Endodermal cell (in vitro differentiated cells): ENCODE measurements around the gene TBCA. TPM values are rescaled to one million over a fixed set of nuclear protein-coding genes. Genes with fewer than 3 reads are reported as not detected.

Experiments
- DNase-seq: peaks from one replicate; pipeline ENCODE4 v3.0.0-alpha.2; 2017
- H3K27ac ChIP-seq: 2 replicates; pipeline ENCODE4 v1.5.1; 2013; ENCODE audit warnings: mild to moderate bottlenecking, low read depth, low read length, moderate library complexity
- H3K27me3 ChIP-seq: 2 replicates; pipeline ENCODE4 v1.6.1; 2013; ENCODE audit warnings: mild to moderate bottlenecking, low read length, moderate library complexity; ENCODE audit not compliant: insufficient read depth, control insufficient read depth, poor library complexity, severe bottlenecking
- H3K36me3 ChIP-seq: 2 replicates; pipeline ENCODE4 v1.7.0; 2013; ENCODE audit warnings: mild to moderate bottlenecking, low read length, moderate library complexity; ENCODE audit not compliant: control insufficient read depth, insufficient read depth
- H3K4me1 ChIP-seq: one replicate; pipeline ENCODE4 v1.7.0; 2013; ENCODE audit warnings: low read length; ENCODE audit not compliant: control insufficient read depth, insufficient read depth
- H3K4me3 ChIP-seq: 2 replicates; pipeline ENCODE4 v1.5.1; 2013; ENCODE audit warnings: mild to moderate bottlenecking, low read length, moderate library complexity
- H3K9ac ChIP-seq: 2 replicates; pipeline ENCODE4 v1.6.1; 2013; ENCODE audit warnings: mild to moderate bottlenecking, low read length, moderate library complexity; ENCODE audit not compliant: poor library complexity, severe bottlenecking; ENCODE audit errors: extremely low read depth
- H3K9me3 ChIP-seq: 2 replicates; pipeline ENCODE4 v1.6.1; 2013; ENCODE audit warnings: mild to moderate bottlenecking, low read length, moderate library complexity; ENCODE audit not compliant: control insufficient read depth
- H3K27ac Mint-ChIP-seq: 2 replicates; pipeline ENCODE4 v1.8.0; 2020; ENCODE audit warnings: mixed read lengths
- H3K27me3 Mint-ChIP-seq: 2 replicates; pipeline ENCODE4 v1.8.0; 2021; ENCODE audit warnings: mild to moderate bottlenecking, mixed read lengths; ENCODE audit not compliant: insufficient read depth
- H3K36me3 Mint-ChIP-seq: 2 replicates; pipeline ENCODE4 v1.8.0; 2020; ENCODE audit warnings: low read depth, mixed read lengths
- H3K4me1 Mint-ChIP-seq: 2 replicates; pipeline ENCODE4 v1.8.0; 2020; ENCODE audit warnings: mixed read lengths
- H3K4me3 Mint-ChIP-seq: 2 replicates; pipeline ENCODE4 v1.8.0; 2020; ENCODE audit warnings: mild to moderate bottlenecking, moderate library complexity, mixed read lengths
- H3K9me3 Mint-ChIP-seq: 2 replicates; pipeline ENCODE4 v1.8.0; 2020; ENCODE audit warnings: mild to moderate bottlenecking, mixed read lengths
- CTCF ChIP-seq: fragments of 200-600 bp; sonication (generic); conservative IDR thresholded peaks from 2 replicates; pipeline ENCODE4 v1.5.0; 2021; ENCODE audit warnings: antibody characterized with exemption, mild to moderate bottlenecking
- WGBS, 2 experiments: methylation state at CpG; one replicate each; pipeline versions ENCODE4 v1.1.5 to v1.1.7; 2013; ENCODE audit warnings: missing lambda C conversion rate in 2 of 2, mixed read lengths in 1 of 2; ENCODE audit not compliant: insufficient coverage in 1 of 2, insufficient read length in 1 of 2; 5-methylcytosine and 5-hydroxymethylcytosine counted together
- total RNA-seq, 2 donors: library from RNA; stranded (reverse); fragmentation: NEBNext Ultra II Directional in 1 of 2; extraction: Animal tissue kit (Norgen Biotek cat#: 25700) in 1 of 2; gene quantifications; 2 replicates in 1 of 2; 3 replicates in 1 of 2; pipeline ENCODE4 v1.2.1, GENCODE V29; 2021

The TBCA gene
- total RNA-seq, 2 donors from 2014 or later, result 415 to 454 TPM

- no peaks in the 10 kb centered on the region for H3K27me3 Mint-ChIP-seq
- H3K9me3 ChIP-seq, result no peaks in the 10 kb centered on the region
- H3K4me3 Mint-ChIP-seq, result peak overlapping the region; percentile 29
- peaks cover 3% of the 10 kb centered on the region for H3K36me3 Mint-ChIP-seq
- peaks cover 28% of the 10 kb centered on the region for H3K36me3 ChIP-seq
- no peaks in the 10 kb centered on the region for H3K27me3 ChIP-seq
- peak overlapping the region; percentile 27 for H3K4me3 ChIP-seq
- peaks cover 52% of the 10 kb centered on the region for H3K4me1 Mint-ChIP-seq
- no peaks in the 10 kb centered on the region for H3K9me3 Mint-ChIP-seq
- no peak for DNase-seq
- no peaks in the 10 kb centered on the region for H3K4me1 ChIP-seq
- 15% methylated on average over 1 of the region's 2 CpGs; no CpG with 5 or more reads in 1 of the 2 experiments for WGBS, 2 experiments
- no peak for TF ChIP-seq CTCF
- no peak overlapping the region for H3K9ac ChIP-seq
- no peak overlapping the region for H3K27ac ChIP-seq
- no peak overlapping the region for H3K27ac Mint-ChIP-seq
These were observed 28.0 kb downstream of the TBCA start for GRCh38 chr5:77748160-77748559.

- 29 to 64% methylated on average over 1 to 2 of the region's 2 CpGs for WGBS, 2 experiments
- no peak overlapping the region for H3K4me3 ChIP-seq
- Mint-ChIP-seq H3K4me1 (peaks cover 26% of the 10 kb centered on the region), H3K27ac (no peak overlapping the region), H3K36me3 (peaks cover 2% of the 10 kb centered on the region), H3K27me3 (no peaks in the 10 kb centered on the region), H3K9me3 (no peaks in the 10 kb centered on the region), H3K4me3 (no peak overlapping the region)
- peaks cover 22% of the 10 kb centered on the region for H3K36me3 ChIP-seq
- DNase-seq, result no peak
- H3K27me3 ChIP-seq, result no peaks in the 10 kb centered on the region
- peak; percentile 56 for TF ChIP-seq CTCF
- no peak overlapping the region for H3K9ac ChIP-seq
- no peak overlapping the region for H3K27ac ChIP-seq
- no peaks in the 10 kb centered on the region for H3K4me1 ChIP-seq
- no peaks in the 10 kb centered on the region for H3K9me3 ChIP-seq
These were observed 32.0 kb downstream of the TBCA start for GRCh38 chr5:77744116-77744515.

- no peaks in the 10 kb centered on the region for H3K9me3 Mint-ChIP-seq
- Histone ChIP-seq H3K9me3 (no peaks in the 10 kb centered on the region), H3K4me3 (no peak overlapping the region), H3K36me3 (peaks cover 25% of the 10 kb centered on the region), H3K9ac (no peak overlapping the region), H3K27ac (no peak overlapping the region), H3K4me1 (no peaks in the 10 kb centered on the region), H3K27me3 (no peaks in the 10 kb centered on the region)
- peaks cover 17% of the 10 kb centered on the region for H3K4me1 Mint-ChIP-seq
- no peak overlapping the region for H3K4me3 Mint-ChIP-seq
- no peaks in the 10 kb centered on the region for H3K27me3 Mint-ChIP-seq
- H3K36me3 Mint-ChIP-seq, result peaks cover 3% of the 10 kb centered on the region
- WGBS, 2 experiments, result 88 to 95% methylated on average over 2 to 3 of the region's 3 CpGs
- no peak overlapping the region for H3K27ac Mint-ChIP-seq
- TF ChIP-seq CTCF, result no peak
- DNase-seq, result no peak
These were observed 33.0 kb downstream of the TBCA start for GRCh38 chr5:77743181-77743580.
